Transverse colon (tissue), 4 donors: ENCODE results near the gene HYPK. TPM values are rescaled to one million over a fixed set of nuclear protein-coding genes. Genes with fewer than 3 reads are reported as not detected.
A peak's percentile ranks its signal among the peaks of the same experiment; 100 is the strongest.

Source experiments
- DNase-seq: peaks from one replicate; pipeline ENCODE4 v3.0.0-alpha.2; 2019
- H3K27ac ChIP-seq, 4 donors: fragments of 200-600 bp; sonication (generic); 2 replicates each; pipeline ENCODE4 v1.5.1; 2016 to 2018; ENCODE audit warnings: inconsistent platforms in 4 of 4
- H3K27me3 ChIP-seq: fragments of 200-600 bp; sonication (generic); 2 replicates; pipeline ENCODE4 v1.5.1; 2017; ENCODE audit warnings: inconsistent platforms
- H3K36me3 ChIP-seq, 4 donors: fragments of 200-600 bp; sonication (generic); 2 replicates each; pipeline ENCODE4 v1.5.1; 2017 to 2019; ENCODE audit warnings: inconsistent platforms in 4 of 4
- H3K4me1 ChIP-seq, 4 donors: fragments of 200-600 bp; sonication (generic); 2 replicates each; pipeline ENCODE4 v1.5.1; 2017 to 2020; ENCODE audit warnings: inconsistent platforms in 4 of 4
- H3K4me3 ChIP-seq, 4 donors: fragments of 200-600 bp; sonication (generic); 1 replicate in 1 of 4; 2 replicates in 3 of 4; pipeline versions ENCODE4 v1.5.1 to v1.6.1; 2017 to 2019; ENCODE audit warnings: inconsistent platforms in 4 of 4
- H3K9me3 ChIP-seq, 2 donors: fragments of 200-600 bp; sonication (generic); 2 replicates each; pipeline ENCODE4 v1.5.1; 2017 to 2019; ENCODE audit warnings: inconsistent platforms in 2 of 2
- EP300 ChIP-seq: sonication (generic); formaldehyde crosslinking; IDR thresholded peaks from one replicate; pipeline ENCODE4 v1.6.1; 2017; ENCODE audit warnings: antibody characterized with exemption, low read depth
- POLR2A ChIP-seq: fragments of 450-650 bp; IDR thresholded peaks from one replicate; pipeline ENCODE4 v1.6.1; 2016; ENCODE audit warnings: antibody characterized with exemption, mild to moderate bottlenecking, moderate library complexity
- POLR2AphosphoS5 ChIP-seq, 3 donors: sonication (generic); formaldehyde crosslinking; IDR thresholded peaks; one replicate each; pipeline ENCODE4 v1.6.1; 2016; ENCODE audit warnings: antibody characterized with exemption in 3 of 3
- WGBS, 2 donors: methylation state at CpG; one replicate each; pipeline ENCODE4 v1.1.5; 2018; ENCODE audit warnings: low coverage in 1 of 2; 5-methylcytosine and 5-hydroxymethylcytosine counted together
- in situ Hi-C, 4 donors: fragments of 200-750 bp; cut with MboI; loops; one replicate each; pipeline versions ENCODE4 v1.15.0 to v1.15.1; 2017; ENCODE audit warnings: low sequenced_read_pairs in 3 of 4, low pct_ligation_motif_present in 1 of 4, low pct_unique_long_range_greater_than_20kb in 1 of 4
- intact Hi-C: fragments of 100-400 bp; cut with DNase I; formaldehyde crosslinking; loops from one replicate; pipeline ENCODE4 v1.15.1; 2023; ENCODE audit warnings: low total_unique reads
- total RNA-seq, 4 donors: library from RNA; depleted of rRNA; stranded (reverse); fragments of >200 nt; gene quantifications; one replicate each; pipeline ENCODE4 v1.1.0, GENCODE V29; 2016
- TF ChIP-seq, protein P1 (sequence below), 5 experiments: fragments of 200-600 bp in 3 of 5; fragments of 450-650 bp in 2 of 5; sonication (generic) in 3 of 5; IDR thresholded peaks; 1 replicate in 2 of 5; 2 replicates in 3 of 5; pipeline ENCODE4 v1.5.1; 2016 to 2017; ENCODE audit warnings: antibody characterized with exemption in 5 of 5, inconsistent platforms in 3 of 5, mild to moderate bottlenecking in 2 of 5, moderate library complexity in 1 of 5

Gene HYPK, protein sequence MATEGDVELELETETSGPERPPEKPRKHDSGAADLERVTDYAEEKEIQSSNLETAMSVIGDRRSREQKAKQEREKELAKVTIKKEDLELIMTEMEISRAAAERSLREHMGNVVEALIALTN
- 10 to 100 TPM; 10.6 to 41.1 (median 27.5) TPM for total RNA-seq

DNA sequence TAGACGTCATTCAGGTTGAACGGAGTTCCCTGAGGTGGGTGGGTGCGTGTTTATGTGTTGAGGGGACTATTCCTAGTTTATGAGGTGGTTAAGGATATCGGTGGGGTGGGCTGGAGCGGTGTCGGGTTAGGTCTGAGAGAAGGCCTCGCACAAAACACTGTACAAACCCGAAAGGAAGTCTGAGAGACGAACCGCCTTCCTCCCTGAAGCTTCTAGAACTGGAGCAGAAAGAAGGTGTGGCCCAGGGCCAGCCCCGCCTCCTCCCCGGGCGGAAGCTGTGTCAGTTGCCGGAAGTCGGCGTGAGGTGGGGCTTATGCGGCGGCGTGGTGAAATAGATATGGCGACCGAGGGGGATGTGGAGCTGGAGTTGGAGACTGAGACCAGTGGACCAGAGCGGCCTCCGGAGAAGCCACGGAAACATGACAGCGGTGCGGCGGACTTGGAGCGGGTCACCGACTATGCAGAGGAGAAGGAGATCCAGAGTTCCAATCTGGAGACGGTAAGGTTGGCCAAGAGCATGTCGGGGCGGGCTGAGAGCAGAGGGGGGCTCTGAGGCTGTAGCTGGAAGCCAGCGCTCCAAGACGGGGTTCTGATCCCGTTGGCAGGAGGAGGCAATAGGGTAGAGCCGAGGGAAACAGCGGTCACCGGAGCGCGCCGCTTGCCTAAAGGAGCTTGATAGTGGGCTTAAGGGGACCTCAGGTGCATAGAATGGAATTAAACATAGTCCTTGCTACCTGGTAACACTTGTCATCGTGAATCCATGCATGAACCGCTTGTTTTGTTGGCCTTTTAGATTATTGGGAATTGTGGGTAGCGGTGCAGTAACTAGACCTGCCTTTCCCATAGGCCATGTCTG, at the start of gene HYPK:
TSS of gene HYPK (plus strand) at position 314 of the 856 bp plus-strand sequence. CDS start at position 338, 24 bp downstream.
- DNase-seq = peak; percentile 95
- in situ Hi-C loops (no loop called here), intact Hi-C loops (no loop called here)
- H3K9me3 ChIP-seq = no peaks in the 10 kb centered on the region
- no peaks in the 10 kb centered on the region for H3K27me3 ChIP-seq
- no peak for TF ChIP-seq EP300
- TF ChIP-seq POLR2A = peak; percentile 90
- TF ChIP-seq POLR2AphosphoS5 (IDR thresholded peaks at IDR 0.05) = peak; percentile 80 to 91 (median 90)
- TF ChIP-seq, protein P1, sequence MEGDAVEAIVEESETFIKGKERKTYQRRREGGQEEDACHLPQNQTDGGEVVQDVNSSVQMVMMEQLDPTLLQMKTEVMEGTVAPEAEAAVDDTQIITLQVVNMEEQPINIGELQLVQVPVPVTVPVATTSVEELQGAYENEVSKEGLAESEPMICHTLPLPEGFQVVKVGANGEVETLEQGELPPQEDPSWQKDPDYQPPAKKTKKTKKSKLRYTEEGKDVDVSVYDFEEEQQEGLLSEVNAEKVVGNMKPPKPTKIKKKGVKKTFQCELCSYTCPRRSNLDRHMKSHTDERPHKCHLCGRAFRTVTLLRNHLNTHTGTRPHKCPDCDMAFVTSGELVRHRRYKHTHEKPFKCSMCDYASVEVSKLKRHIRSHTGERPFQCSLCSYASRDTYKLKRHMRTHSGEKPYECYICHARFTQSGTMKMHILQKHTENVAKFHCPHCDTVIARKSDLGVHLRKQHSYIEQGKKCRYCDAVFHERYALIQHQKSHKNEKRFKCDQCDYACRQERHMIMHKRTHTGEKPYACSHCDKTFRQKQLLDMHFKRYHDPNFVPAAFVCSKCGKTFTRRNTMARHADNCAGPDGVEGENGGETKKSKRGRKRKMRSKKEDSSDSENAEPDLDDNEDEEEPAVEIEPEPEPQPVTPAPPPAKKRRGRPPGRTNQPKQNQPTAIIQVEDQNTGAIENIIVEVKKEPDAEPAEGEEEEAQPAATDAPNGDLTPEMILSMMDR (IDR thresholded peaks at IDR 0.05) = no peak
- 5 to 26% methylated on average over 5 to 44 of the region's 44 CpGs for WGBS, 2 donors
- peak within 1 kb of the TSS; percentile 62 to 88 (median 78) for H3K4me3 ChIP-seq
- peaks cover 27 to 57% (median 37%) of the 10 kb centered on the region in 4 donors for H3K4me1 ChIP-seq
- peak within 1 kb of the TSS; percentile 89 to 93 (median 92) for H3K27ac ChIP-seq
- H3K36me3 ChIP-seq = peaks cover 0 to 21% (median 4%) of the 10 kb centered on the region in 4 donors

GRCh38 chr15:43751885-43752284, 48.5 kb upstream of the HYPK start:
- no peak overlapping the region for H3K27ac ChIP-seq
- H3K36me3 ChIP-seq = peaks cover 0 to 27% (median 4%) of the 10 kb centered on the region in 4 donors
- no peak for DNase-seq
- WGBS, 2 donors = 81 to 85% methylated on average over 6 of the region's 6 CpGs
- TF ChIP-seq EP300 (no peak), POLR2A (no peak), POLR2AphosphoS5 (IDR thresholded peaks at IDR 0.05) (no peak)
- TF ChIP-seq, protein P1 (IDR thresholded peaks at IDR 0.05) = no peak
- H3K4me3 ChIP-seq = no peak overlapping the region
- no peaks in the 10 kb centered on the region for H3K9me3 ChIP-seq
- in situ Hi-C loops (no loop called here), intact Hi-C loops (no loop called here)
- peaks cover 20 to 49% (median 29%) of the 10 kb centered on the region in 4 donors for H3K4me1 ChIP-seq
- H3K27me3 ChIP-seq = no peaks in the 10 kb centered on the region

- TF ChIP-seq POLR2A (no peak), EP300 (no peak), POLR2AphosphoS5 (IDR thresholded peaks at IDR 0.05) (no peak)
- TF ChIP-seq, protein P1 (IDR thresholded peaks at IDR 0.05) = no peak
- H3K4me3 ChIP-seq = no peak overlapping the region
- H3K27me3 ChIP-seq = no peaks in the 10 kb centered on the region
- H3K9me3 ChIP-seq = no peaks in the 10 kb centered on the region
- H3K36me3 ChIP-seq = peaks cover 0 to 87% (median 39%) of the 10 kb centered on the region in 4 donors
- in situ Hi-C loops (no loop called here), intact Hi-C loops (no loop called here)
- H3K4me1 ChIP-seq = no peaks in the 10 kb centered on the region
- DNase-seq = no peak
- no peak overlapping the region for H3K27ac ChIP-seq
- 64 to 71% methylated on average over 6 of the region's 6 CpGs for whole genome bisulfite sequencing, 2 donors
These were observed 37.6 kb upstream of the HYPK start for GRCh38 chr15:43762824-43763223.

DNA sequence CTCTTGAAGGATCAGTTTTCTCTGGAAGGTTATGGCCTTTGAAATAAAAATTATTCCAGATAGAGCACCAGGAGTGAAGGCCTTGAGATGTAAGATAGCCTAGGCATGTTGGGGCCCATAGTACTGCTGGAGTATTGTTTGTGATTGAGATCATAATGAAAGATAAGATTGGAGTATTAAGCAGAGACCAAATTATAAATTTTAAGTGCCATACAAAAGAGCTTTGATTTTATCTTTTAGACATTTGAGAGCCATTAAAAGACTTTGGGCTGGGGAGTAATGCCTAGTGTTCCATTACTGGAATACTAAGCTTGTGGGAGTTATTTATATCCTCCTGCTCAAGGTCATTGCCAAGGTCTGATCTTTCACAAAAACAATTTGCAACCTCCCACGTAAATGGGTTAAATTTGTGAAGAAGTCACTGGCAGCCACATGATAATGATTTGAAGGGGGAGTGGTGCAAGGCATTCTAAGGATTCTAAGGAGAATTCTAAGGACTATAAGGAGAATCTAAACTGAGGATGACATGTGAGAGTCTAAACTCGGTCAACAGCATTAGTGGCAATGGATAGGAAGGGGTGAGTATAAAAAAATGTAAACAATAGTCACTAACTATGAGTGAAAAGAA, 36.5 kb upstream of the HYPK start:
- no peak overlapping the region for H3K27ac ChIP-seq
- intact Hi-C loops = no loop called here
- in situ Hi-C loops = no loop called here
- no peaks in the 10 kb centered on the region for H3K9me3 ChIP-seq
- no peaks in the 10 kb centered on the region for H3K4me1 ChIP-seq
- no peak for TF ChIP-seq EP300
- TF ChIP-seq, protein P1 (IDR thresholded peaks at IDR 0.05) = no peak
- TF ChIP-seq POLR2A = no peak
- no peak for TF ChIP-seq POLR2AphosphoS5 (IDR thresholded peaks at IDR 0.05)
- no peak for DNase-seq
- H3K4me3 ChIP-seq = no peak overlapping the region
- H3K36me3 ChIP-seq = peaks cover 0 to 88% (median 39%) of the 10 kb centered on the region in 4 donors
- H3K27me3 ChIP-seq = no peaks in the 10 kb centered on the region
- WGBS, 2 donors = 70 to 78% methylated on average over 2 of the region's 2 CpGs
